K562 (cell line): ENCODE data around the gene BATF. TPM values are rescaled to one million over a fixed set of nuclear protein-coding genes. Genes with fewer than 3 reads are reported as not detected.

ENCODE experiments used
- ATAC-seq: fragments of 200-7000 bp; cut with Tn5 transposase; 3 replicates; pipeline ENCODE4 v1.9.1; 2020; ENCODE audit warnings: moderate library complexity
- BruUV-seq: library from RNA; stranded (reverse); fragments of 400-500 nt; replicated peaks from 2 replicates; lab custom pipeline; 2021; lab: Mats Ljungman, UMichigan
- CTCF ChIA-PET: fragments of 300-600 bp; formaldehyde crosslinking; extraction: SDS; loops from one replicate; lab custom pipeline; 2021; ENCODE audit warnings: low intra/inter-chr PET ratio; lab: Yijun Ruan, JAX
- POLR2A ChIA-PET: fragments of 300-600, 350-650 bp; sonication (Branson Sonifier 250); formaldehyde crosslinking; extraction: SDS; loops from one replicate; lab custom pipeline; 2021; ENCODE audit warnings: antibody characterized with exemption, inconsistent platforms; lab: Yijun Ruan, JAX
- DNase-seq, 4 experiments: peaks; one replicate each; pipeline versions ENCODE4 v3.0.0 to v3.0.0-alpha.2; 2011 to 2018; ENCODE audit warnings: low spot score in 3 of 4, mixed read lengths in 3 of 4; ENCODE audit errors: extremely low read depth in 1 of 4
- FAIRE-seq: peaks from 2 replicates; lab custom pipeline; 2011; peaks lifted over from hg19 to GRCh38; lab: Jason Lieb, UNC
- H2AFZ ChIP-seq: 2 replicates; pipeline ENCODE4 v1.6.0; 2011; ENCODE audit warnings: low read depth, low read length, control low read depth, inconsistent platforms
- H3K27ac ChIP-seq: fragments of 200-600 bp; 3 replicates; pipeline ENCODE4 v1.8.0; 2011; ENCODE audit warnings: low read depth, mild to moderate bottlenecking, control low read depth, inconsistent platforms, low read length, moderate library complexity, mixed read lengths; ENCODE audit errors: extremely low read depth
- H3K27me3 ChIP-seq, 2 experiments: fragments of 300-600 bp in 1 of 2; 2 replicates in 1 of 2; 3 replicates in 1 of 2; pipeline versions ENCODE4 v1.6.0 to v1.8.0; 2011; ENCODE audit warnings: inconsistent platforms in 2 of 2, low read length in 2 of 2, mild to moderate bottlenecking in 1 of 2, mixed read lengths in 1 of 2, moderate library complexity in 1 of 2; ENCODE audit not compliant: control insufficient read depth in 2 of 2, insufficient read depth in 2 of 2
- H3K36me3 ChIP-seq: fragments of 300-600 bp; 3 replicates; pipeline ENCODE4 v1.8.0; 2011; ENCODE audit warnings: mild to moderate bottlenecking, low read length, inconsistent platforms; ENCODE audit not compliant: control insufficient read depth, insufficient read depth
- H3K4me1 ChIP-seq, 2 experiments: fragments of 200-600 bp in 1 of 2; replicated peaks in 1 of 2; 2 replicates in 1 of 2; 3 replicates in 1 of 2; pipeline versions ENCODE4 v1.5.1 to v1.8.0; 2011; ENCODE audit warnings: inconsistent platforms in 2 of 2, low read length in 2 of 2, mild to moderate bottlenecking in 1 of 2, mixed read lengths in 1 of 2, moderate library complexity in 1 of 2; ENCODE audit not compliant: control insufficient read depth in 2 of 2, insufficient read depth in 2 of 2
- H3K4me2 ChIP-seq: 2 replicates; pipeline ENCODE4 v1.6.1; 2011; ENCODE audit warnings: low read length, control low read depth, inconsistent platforms, mixed read lengths; ENCODE audit not compliant: insufficient read depth
- H3K4me3 ChIP-seq: fragments of 200-600 bp; sonication (generic), shearing (Covaris generic); 2 replicates; pipeline ENCODE4 v1.5.1; 2016; ENCODE audit warnings: control low read depth, inconsistent platforms
- H3K79me2 ChIP-seq: fragments of 200-600 bp; 3 replicates; pipeline ENCODE4 v1.8.0; 2011; ENCODE audit warnings: low read length, inconsistent platforms; ENCODE audit not compliant: control insufficient read depth, insufficient read depth
- H3K9ac ChIP-seq, 2 experiments: 2 replicates each; pipeline versions ENCODE4 v1.6.0 to v1.6.1; 2011; ENCODE audit warnings: low read depth in 2 of 2, low read length in 2 of 2, control low read depth in 1 of 2, inconsistent platforms in 1 of 2, mild to moderate bottlenecking in 1 of 2, mixed read lengths in 1 of 2; ENCODE audit not compliant: insufficient read depth in 1 of 2
- H3K9me1 ChIP-seq: one replicate; pipeline ENCODE4 v1.6.0; 2011; ENCODE audit warnings: inconsistent platforms, mild to moderate bottlenecking, low read length, moderate library complexity; ENCODE audit not compliant: control insufficient read depth, insufficient read depth
- H3K9me3 ChIP-seq: replicated peaks from 2 replicates; pipeline ENCODE4 v1.5.1; 2011; ENCODE audit warnings: low read depth, low read length, inconsistent platforms; ENCODE audit not compliant: control insufficient read depth, insufficient read depth
- H4K20me1 ChIP-seq: replicated peaks from 2 replicates; pipeline ENCODE4 v1.6.1; 2011; ENCODE audit warnings: low read length, inconsistent platforms, mixed read lengths; ENCODE audit not compliant: control insufficient read depth, insufficient read depth
- ZBTB17 ChIP-seq: fragments of 450-650 bp; formaldehyde crosslinking; IDR thresholded peaks from 2 replicates; pipeline ENCODE4 v1.4.0; 2020; ENCODE audit warnings: mild to moderate bottlenecking
- ZNF175 ChIP-seq: fragments of 200-800 bp; sonication (Bioruptor generic); IDR thresholded peaks from 2 replicates; pipeline ENCODE4 v1.6.1; 2016; ENCODE audit warnings: low read depth, mild to moderate bottlenecking, missing genetic modification characterization, missing compliant biosample characterization
- ZNF395 ChIP-seq: fragments of 200-800 bp; sonication (Bioruptor generic); IDR thresholded peaks from 2 replicates; pipeline ENCODE4 v1.6.1; 2017; ENCODE audit warnings: missing genetic modification characterization, missing compliant biosample characterization
- WGBS: fragments of 100-300 bp; shearing (Covaris generic); methylation state at CpG from one replicate; pipeline ENCODE4 v1.1.6; 2016; ENCODE audit warnings: low coverage, mixed read lengths; ENCODE audit not compliant: insufficient coverage; ENCODE audit errors: missing lambda C conversion rate; 5-methylcytosine and 5-hydroxymethylcytosine counted together
- in situ Hi-C: fragments of 300-500 bp; cut with MboI; formaldehyde crosslinking; loops from 4 replicates; pipeline ENCODE4 v1.15.0; 2018; ENCODE audit warnings: inconsistent platforms, mixed read lengths
- intact Hi-C: fragments of 100-400 bp; cut with micrococcal nuclease; formaldehyde crosslinking; loops from 2 replicates; pipeline ENCODE4 v1.14.2; 2022
- polyA plus RNA-seq, 8 experiments: library from polyadenylated mRNA; depleted of rRNA in 4 of 8; stranded (reverse) in 5 of 8; unstranded in 3 of 8; fragments of >200 nt; fragmentation: Nextera tagmentation in 2 of 8; fragmentation: Illumina TruSeq in 1 of 8; extraction: Ambion mirVana in 2 of 8; extraction: Trizol in 1 of 8; gene quantifications; 2 replicates each; pipeline versions ENCODE4 v1.2.1 to v1.2.3, GENCODE V29; 2011 to 2014; ENCODE audit warnings: inconsistent platforms in 1 of 8, missing spikeins in 1 of 8
- total RNA-seq, 7 experiments: library from RNA; depleted of rRNA in 6 of 7; stranded (reverse); fragments of >200 nt in 6 of 7; fragmentation: Illumina TruSeq in 2 of 7; extraction: Trizol in 2 of 7; gene quantifications; 2 replicates each; pipeline versions ENCODE4 v1.2.1 to v1.2.3, GENCODE V29; 2011 to 2021; ENCODE audit warnings: low replicate concordance in 1 of 7

Gene BATF
- total and polyA plus RNA-seq, 9 of the 15 experiments (the other 6 are each of a cell fraction or from before 2014, with no cell fraction given) = 0.13 to 2.1 (median 0.55) TPM; not detected in 2

GRCh38 chr14:75521415-75522199, 662 bp upstream of the BATF start:
- in situ Hi-C loops = no loop called here
- FAIRE-seq = no peak
- no peaks in the 10 kb centered on the region for H3K36me3 ChIP-seq
- CTCF ChIA-PET = no interaction called here
- TF ChIP-seq ZNF395 (CRISPR knock-in tag) (0 out of 2 replicates have a peak, but pooled peaks have one; percentile 55), ZNF175 (CRISPR knock-in tag) (0 out of 2 replicates have a peak, but pooled peaks have one; percentile 32), ZBTB17 (CRISPR knock-in tag) (no peak)
- TF ChIP-seq, all 486 proteins: peak for 2
- H3K4me1 ChIP-seq = peaks cover 0 to 4% of the 10 kb centered on the region in 2 experiments; a peak in 3 of 5 replicates
- intact Hi-C loops = no loop called here
- no peaks in the 10 kb centered on the region for H3K9me1 ChIP-seq
- H2AFZ ChIP-seq = peak overlapping the region; percentile 78
- BruUV-seq = no TSS peak
- peaks cover 0 to 23% of the 10 kb centered on the region in 2 experiments; a peak in 3 of 5 replicates for H3K27me3 ChIP-seq
- H3K27ac ChIP-seq = no peak overlapping the region
- POLR2A ChIA-PET = no interaction called here
- no peak overlapping the region for H3K4me3 ChIP-seq
- DNase-seq (no peak), ATAC-seq (no peak)
- no peaks in the 10 kb centered on the region for H3K79me2 ChIP-seq
- 20% methylated on average over 10 of the region's 11 CpGs for WGBS
- H3K4me2 ChIP-seq = no peak overlapping the region
- H3K9me3 ChIP-seq = peaks cover 2% of the 10 kb centered on the region; the same call in 1 of the 2 replicates
- no peak overlapping the region for H3K9ac ChIP-seq
- no peaks in the 10 kb centered on the region for H4K20me1 ChIP-seq
